ENCODE data around the gene TROAP.

TROAP gene

GRCh38 chr12:49364989-49365388, 41.9 kb downstream of the TROAP start:
- no peak for TF ChIP-seq CTCF (IDR thresholded peaks at IDR 0.05; ENCODE audit: extremely low read depth, missing control alignments)
- DNase-seq (ENCODE audit: low spot score): no peak

GRCh38 chr12:49365542-49365941, 42.5 kb downstream of the TROAP start:
- TF ChIP-seq CTCF (IDR thresholded peaks at IDR 0.05; ENCODE audit: extremely low read depth, missing control alignments): no peak
- DNase-seq (ENCODE audit: low spot score): no peak

DNA sequence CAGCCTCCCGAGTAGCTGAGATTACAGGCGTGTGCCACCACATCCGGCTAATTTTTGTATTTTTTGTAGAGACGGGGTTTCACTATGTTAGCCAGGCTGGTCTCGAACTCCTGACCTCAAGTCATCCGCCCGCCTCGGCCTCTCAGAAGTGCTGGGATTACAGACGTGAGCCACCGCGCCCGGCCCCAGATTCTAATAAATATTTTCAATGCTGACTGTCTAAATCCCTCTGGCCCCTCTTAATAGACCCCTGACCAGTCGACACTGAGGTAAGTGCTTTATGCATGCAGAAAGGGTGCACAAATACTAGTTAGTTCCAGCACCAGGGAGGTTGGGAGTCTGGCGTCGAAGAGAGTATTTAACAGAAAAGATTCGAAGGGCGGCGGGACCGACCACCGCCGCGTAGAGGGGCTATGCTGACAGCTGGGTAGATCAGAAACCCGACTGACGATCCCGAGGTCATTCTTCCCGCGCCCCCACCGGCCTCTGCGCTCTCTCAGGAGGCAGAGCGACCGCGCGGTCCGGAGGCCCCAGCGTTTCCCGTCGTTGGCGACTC, 43.1 kb downstream of the TROAP start:
- DNase-seq (ENCODE audit: low spot score): no peak
- no peak for TF ChIP-seq CTCF (IDR thresholded peaks at IDR 0.05; ENCODE audit: extremely low read depth, missing control alignments)

DNA sequence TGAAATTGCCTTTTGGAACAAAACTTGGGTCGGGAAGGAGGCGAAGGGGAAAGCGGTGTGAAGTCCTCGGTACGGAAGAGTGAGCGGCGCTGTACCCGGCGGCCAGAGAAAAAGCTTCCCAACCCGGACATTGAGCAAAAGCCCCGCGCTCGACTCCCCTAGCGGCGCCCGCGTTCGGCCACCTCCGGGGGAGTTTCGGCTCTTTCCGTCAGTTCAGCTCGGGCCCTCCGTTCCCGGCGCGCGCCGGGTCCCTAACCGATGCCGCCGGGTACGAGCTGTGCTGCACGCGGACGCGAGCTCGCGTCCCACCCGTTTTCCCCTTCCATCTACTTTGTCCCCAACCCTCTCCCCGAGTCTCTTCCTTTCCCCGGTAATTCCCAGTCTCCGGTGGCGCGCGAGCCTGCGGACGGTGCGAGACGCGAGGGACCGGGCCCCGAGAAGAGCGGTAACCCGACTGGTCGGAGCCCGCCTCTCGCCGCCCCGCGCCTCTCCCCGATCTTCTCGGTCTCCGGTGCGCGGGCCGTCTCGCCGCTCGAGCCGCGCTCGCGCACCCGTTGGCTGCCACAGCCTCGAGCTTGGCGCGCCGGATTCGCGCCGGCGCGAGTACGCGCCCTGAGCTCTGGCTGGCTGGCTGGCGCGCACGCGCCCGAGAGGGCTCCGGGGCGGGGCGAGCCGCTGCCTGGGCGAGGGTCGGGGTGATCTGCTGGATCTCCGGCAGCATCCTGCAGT, 43.8 kb downstream of the TROAP start:
- TF ChIP-seq CTCF (IDR thresholded peaks at IDR 0.05; ENCODE audit: extremely low read depth, missing control alignments): no peak

DNA sequence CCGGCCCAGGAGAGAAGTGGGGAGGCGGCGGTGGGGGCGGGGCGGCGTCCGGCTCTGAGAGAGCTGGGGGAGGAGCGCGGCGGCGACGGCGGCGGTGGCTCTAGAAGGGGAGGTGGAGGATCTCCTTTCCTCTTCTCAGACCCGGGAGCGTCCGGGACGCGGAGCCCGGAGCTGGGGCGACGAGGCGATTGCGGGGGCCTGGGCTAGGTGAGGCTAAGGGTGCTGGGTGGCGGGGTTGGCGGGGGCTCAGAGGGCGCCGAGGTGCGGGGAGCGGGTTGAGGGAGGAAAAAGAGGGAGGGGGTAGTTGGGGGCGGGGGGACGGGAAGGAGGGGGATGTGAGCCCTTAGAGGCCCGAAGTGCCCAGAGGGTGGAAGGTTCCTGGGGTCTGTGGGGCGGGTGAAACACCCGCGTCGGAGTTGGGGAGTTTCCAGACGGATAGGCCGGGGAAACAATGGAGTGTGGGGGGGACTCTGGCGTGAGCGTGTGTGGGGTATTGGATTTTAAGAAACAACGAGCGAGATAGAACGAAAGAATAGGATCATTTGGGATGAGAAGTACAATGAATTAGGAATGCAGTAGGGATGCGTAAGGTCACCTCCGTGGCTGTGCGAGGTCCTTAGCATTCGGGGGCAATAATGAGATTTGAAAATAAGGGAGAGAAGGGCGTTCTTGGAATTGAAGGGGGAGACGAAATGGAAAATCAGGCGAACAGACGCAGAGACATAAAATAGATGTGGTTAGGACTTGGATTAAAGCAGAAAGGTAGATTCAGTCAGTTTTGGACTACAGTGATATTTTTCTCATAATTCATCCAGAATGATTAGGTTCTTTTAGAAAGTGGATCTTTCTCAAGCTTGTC, 44.6 kb downstream of the TROAP start, which contains the start of gene SPATS2:
SPATS2 (plus strand) TSS at position 82 of the 859 bp plus-strand sequence. CDS start 93,551 bp downstream, outside the sequence.
- no peak for TF ChIP-seq CTCF (IDR thresholded peaks at IDR 0.05; ENCODE audit: extremely low read depth, missing control alignments)

More for the DNA sequence above, 43.8 kb downstream of the TROAP start:
- DNase-seq (ENCODE audit: low spot score): peak; percentile 96

GRCh38 chr12:49368240-49368600, 45.2 kb downstream of the TROAP start:
- TF ChIP-seq CTCF (IDR thresholded peaks at IDR 0.05; ENCODE audit: extremely low read depth, missing control alignments): no peak

More for the DNA sequence above, 44.6 kb downstream of the TROAP start, which contains the start of gene SPATS2:
- DNase-seq (ENCODE audit: low spot score): no peak

More at GRCh38 chr12:49368240-49368600, 45.2 kb downstream of the TROAP start:
- DNase-seq (ENCODE audit: low spot score): peak; percentile 14
